Measurements from ENCODE around the gene SMCO2.

- TF ChIP-seq CTCF (IDR thresholded peaks at IDR 0.05) (no peak), POLR2AphosphoS5 (IDR thresholded peaks at IDR 0.05; ENCODE audit: low read depth, low read length) (no peak)
Measured at GRCh38 chr12:27505109-27505508, 58.6 kb downstream of the SMCO2 start.

Data from Panc1 (cell line).